GM12875 (cell line): ENCODE results near the gene POLDIP2.

ENCODE experiments used
- H3K4me3 ChIP-seq: one replicate; pipeline ENCODE4 v1.5.1; 2011; ENCODE audit warnings: low read depth, low read length, control low read depth
- TF ChIP-seq, protein P1 (sequence below): IDR thresholded peaks from 2 replicates; pipeline ENCODE4 v1.5.1; 2011; ENCODE audit warnings: low read depth, mild to moderate bottlenecking, control low read depth, inconsistent platforms, low read length, moderate library complexity, borderline replicate concordance; ENCODE audit not compliant: insufficient read depth

Gene POLDIP2

DNA sequence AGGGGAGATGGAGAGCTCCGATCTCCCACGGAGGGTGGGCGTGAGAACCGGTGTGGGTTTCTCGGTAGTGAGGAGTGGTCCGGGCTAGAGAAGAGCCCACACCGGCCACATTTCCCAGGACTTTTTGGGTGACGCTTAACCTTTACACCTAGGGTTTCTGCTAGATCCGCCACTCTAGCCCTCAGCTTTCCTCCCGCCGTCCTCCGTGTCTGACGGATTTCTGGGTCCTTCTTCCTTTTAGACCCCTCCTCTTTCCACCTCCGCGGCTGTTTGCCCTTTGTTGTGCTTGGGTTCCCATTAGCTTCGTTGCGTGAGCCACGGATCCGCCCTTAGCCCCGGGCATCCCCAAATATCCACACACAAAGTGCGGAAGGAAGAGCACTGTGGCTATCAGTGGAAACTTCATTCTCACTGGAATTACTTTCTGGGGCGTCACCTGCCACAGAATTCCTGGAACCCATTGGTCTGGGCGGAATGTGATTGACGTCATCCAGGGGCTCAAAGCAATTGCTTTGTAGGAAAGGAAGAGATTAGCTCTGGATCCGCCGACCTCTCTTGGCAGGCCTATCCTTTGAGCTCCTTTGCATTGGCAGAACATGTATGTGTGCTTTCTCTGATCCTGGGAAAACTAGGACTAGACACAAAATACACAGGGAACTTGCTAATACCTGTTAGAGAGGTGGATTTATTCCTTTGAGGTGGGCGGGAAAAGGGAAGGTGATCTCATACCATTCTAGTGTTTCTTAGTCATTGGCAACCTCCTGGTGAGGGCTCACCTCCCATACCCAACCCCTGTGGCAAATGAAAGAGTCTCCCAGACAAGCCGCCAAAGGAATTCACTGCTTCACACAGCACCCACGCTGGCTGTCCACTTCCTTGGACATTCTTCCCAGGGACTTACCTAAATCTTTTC is 21.1 kb downstream of the POLDIP2 start:
- H3K4me3 ChIP-seq, result peak overlapping the region; percentile 82
- TF ChIP-seq, protein P1, sequence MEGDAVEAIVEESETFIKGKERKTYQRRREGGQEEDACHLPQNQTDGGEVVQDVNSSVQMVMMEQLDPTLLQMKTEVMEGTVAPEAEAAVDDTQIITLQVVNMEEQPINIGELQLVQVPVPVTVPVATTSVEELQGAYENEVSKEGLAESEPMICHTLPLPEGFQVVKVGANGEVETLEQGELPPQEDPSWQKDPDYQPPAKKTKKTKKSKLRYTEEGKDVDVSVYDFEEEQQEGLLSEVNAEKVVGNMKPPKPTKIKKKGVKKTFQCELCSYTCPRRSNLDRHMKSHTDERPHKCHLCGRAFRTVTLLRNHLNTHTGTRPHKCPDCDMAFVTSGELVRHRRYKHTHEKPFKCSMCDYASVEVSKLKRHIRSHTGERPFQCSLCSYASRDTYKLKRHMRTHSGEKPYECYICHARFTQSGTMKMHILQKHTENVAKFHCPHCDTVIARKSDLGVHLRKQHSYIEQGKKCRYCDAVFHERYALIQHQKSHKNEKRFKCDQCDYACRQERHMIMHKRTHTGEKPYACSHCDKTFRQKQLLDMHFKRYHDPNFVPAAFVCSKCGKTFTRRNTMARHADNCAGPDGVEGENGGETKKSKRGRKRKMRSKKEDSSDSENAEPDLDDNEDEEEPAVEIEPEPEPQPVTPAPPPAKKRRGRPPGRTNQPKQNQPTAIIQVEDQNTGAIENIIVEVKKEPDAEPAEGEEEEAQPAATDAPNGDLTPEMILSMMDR, result no peak

- TF ChIP-seq, protein P1, result no peak
- peak within 1 kb of the TSS; percentile 82 for H3K4me3 ChIP-seq
Observed at GRCh38 chr17:28335201-28335958, 21.9 kb downstream of the POLDIP2 start, which contains the start of the genes IFT20 and TNFAIP1. IFT20 (minus strand) TSS chr17:28335472; CDS start chr17:28331985, 3,487 bp downstream. TNFAIP1 (plus strand) TSS chr17:28335761; CDS start chr17:28339522, 3,761 bp downstream.

DNA sequence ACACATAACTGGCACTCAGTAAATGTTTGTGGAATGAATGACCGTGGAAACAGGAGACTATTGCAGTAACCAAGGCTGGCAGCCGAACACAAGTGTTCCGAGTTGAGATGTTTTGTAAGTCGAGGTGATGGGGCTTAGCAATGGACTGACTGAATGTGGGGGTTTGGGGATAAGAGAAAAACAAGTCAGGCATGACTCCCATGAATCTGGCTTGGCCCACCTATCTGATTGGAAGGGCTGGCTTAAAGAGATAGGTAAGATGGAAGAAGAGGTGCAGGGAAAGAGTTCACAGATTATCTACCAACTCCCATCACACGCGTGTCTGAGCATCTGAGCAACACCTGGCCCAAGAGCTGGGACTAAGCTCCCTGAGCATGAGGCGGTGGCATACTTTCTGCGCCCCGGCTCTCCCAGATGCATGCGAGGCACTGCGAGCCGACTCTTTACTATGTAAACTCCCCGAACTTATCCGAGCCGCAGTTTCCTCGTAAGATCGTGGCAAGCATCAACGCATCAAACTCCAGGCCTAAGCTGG is 22.6 kb downstream of the POLDIP2 start:
- peak overlapping the region; percentile 77 for H3K4me3 ChIP-seq
- TF ChIP-seq, protein P1, result no peak

DNA sequence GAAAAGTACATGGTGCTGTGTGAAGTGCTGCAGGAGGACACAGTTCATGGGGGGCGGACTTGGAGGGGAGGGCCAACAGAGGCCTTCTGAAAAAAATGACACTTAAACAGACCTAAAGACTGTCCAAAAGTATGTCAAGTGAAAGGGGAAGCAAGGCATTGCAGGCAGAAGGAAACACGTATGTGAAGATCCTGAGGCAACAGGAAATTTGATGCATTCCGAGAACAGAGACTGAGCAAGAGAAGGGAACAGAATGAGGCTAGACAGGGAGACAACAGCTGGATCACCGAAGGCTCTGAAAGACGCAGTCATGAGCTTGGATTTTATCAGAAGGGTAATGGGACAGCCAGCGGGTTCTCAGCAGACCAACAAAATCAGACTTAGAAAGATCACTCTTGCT is 23.2 kb downstream of the POLDIP2 start:
- H3K4me3 ChIP-seq, result no peak overlapping the region
- TF ChIP-seq, protein P1, result no peak

DNA sequence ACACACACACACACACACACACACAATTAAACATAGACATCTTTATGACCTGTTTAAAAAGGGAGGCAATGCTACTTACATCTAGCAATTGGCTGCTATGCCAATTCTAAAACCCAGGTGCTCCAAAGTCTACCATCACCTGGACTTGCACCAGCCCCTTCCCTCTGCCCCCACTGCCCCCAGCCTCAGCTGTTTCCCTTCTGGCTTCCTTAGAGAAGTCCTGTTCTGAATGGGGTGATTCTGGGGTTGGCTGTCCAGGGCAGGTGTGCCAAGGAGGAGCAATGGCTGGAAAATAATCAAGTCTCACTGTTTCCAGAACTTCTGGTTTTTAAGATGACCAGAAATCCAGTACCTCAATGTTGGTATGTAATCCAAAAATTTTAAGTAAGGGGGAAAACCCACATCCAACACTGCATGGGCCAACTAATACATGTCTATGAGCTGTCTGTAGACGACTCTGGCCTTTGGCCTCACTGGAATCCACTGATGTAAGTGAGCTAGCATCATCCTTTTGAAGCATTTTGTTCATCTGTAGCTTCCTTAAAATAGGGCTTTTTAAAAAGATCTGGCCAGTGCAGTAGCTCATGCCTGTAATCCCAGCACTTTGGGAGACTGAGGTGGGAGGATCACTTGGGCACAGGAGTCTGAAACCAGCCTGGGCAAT is 24.1 kb downstream of the POLDIP2 start:
- no peak overlapping the region for H3K4me3 ChIP-seq
- TF ChIP-seq, protein P1, result no peak

DNA sequence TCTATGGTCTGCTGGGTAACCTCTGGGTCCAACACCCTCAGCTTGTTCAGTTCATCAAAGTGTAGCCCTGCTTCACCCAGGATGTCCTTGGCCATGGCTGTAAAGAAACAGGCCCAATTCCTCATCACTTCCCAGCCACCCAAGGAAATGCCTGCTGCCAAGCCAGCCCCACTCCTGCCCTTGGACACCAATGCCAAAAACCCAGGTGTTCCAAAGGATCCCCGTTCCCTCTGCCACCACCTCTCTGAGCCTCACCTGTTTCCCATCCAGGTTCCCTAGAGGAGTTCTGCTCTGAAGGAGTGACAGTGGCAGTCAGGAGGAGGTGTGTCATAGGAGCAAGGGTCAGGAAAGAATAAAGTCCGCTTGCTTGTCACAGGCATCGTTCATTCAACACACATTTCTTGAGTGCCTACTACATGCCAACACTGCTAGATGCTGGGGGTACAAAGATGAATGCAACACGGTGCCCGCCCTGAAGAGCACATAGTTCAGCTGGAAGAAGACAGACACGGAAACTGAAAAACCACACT is 25.4 kb downstream of the POLDIP2 start:
- no peak overlapping the region for H3K4me3 ChIP-seq
- TF ChIP-seq, protein P1, result no peak
